Left lobe of liver (tissue), 2 donors: ENCODE measurements around the gene CDK2. TPM values are rescaled to one million over a fixed set of nuclear protein-coding genes. Genes with fewer than 3 reads are reported as not detected.
A peak's percentile ranks its signal among the peaks of the same experiment; 100 is the strongest.
"Not testable (repeated sequence)": the region's sequence is repeated elsewhere in the genome, so short reads cannot be mapped to it uniquely, and the experiment has no call there.

ENCODE experiments used
- ATAC-seq: fragments of 200-7000 bp; cut with Tn5 transposase; one replicate; pipeline ENCODE4 v1.9.1; 2020; ENCODE audit warnings: mild to moderate bottlenecking, moderate library complexity
- DNase-seq: peaks from one replicate; pipeline ENCODE4 v3.0.0-alpha.2; 2020; ENCODE audit warnings: low spot score
- total RNA-seq: library from RNA; stranded (reverse); gene quantifications from one replicate; pipeline ENCODE4 v1.2.1, GENCODE V29; 2021
- donor health status: DM: no; HTN: no; CAD: no; lungs with moderate emphysema.
- donor health status: DM: no; HTN: yes; CAD: no.

CDK2 gene
- total RNA-seq, 1 donor from 2014 or later = 11.0 TPM

DNA sequence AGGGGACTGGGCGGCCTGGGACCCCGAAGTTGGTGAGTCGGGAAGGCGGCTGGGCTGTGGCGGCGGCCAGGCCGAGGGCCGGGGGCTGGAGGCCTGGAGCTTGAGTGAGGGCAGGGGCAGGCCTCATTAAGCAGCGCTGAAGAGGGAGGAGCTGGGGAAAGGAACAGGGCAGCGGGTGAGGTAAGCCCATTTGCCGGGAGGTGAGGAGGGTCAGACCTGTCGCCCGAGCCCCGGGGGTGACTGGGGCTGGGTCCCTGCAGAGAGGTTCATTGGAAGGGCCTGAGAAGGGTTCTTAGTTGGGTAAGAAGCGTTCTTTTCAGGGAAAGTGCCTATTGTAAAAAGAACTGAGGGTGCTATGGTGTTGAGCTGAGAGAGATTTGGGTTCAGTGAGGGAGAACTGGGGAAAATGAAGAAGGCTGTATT, 7.7 kb downstream of the CDK2 start:
- DNase-seq = no peak
- peak; percentile 53 for ATAC-seq

- ATAC-seq (no peak), DNase-seq (no peak)
These were observed 11.8 kb downstream of the CDK2 start for GRCh38 chr12:55978393-55978792.

GRCh38 chr12:55979069-55979468, 12.4 kb downstream of the CDK2 start:
- no peak for DNase-seq
- no peak for ATAC-seq

- not testable (repeated sequence) for DNase-seq, ATAC-seq
These were observed 15.3 kb downstream of the CDK2 start for GRCh38 chr12:55981882-55982281.

GRCh38 chr12:55982319-55982936, 15.8 kb downstream of the CDK2 start:
- DNase-seq = no peak
- no peak for ATAC-seq

DNA sequence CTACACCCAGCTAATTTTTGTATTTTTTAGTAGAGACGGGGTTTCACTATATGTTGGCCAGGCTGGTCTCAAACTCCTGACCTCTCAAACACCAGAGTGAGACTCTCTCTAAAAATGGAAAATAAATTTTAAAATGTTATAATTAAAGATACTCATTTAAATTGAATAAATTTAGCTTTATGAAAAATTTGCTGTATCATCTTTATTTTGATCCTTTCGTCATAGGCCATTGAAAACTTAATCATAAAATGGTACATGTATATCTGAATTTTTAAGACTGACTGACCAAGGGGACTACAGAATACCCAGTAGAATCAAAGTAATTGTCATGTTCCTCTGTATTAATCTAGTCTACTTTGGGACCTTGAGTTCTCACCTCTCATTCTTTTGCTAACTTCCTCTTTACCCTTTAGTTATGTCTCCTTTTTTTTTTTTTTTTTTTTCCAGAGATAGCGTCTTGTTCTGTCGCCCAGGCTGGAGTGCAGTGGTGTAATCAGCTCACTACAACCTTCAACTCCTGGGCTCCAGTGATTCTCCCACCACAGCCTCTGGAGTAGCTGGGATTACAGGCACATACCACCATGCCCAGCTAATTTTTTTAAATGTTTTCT, 16.7 kb downstream of the CDK2 start:
- ATAC-seq = no peak
- DNase-seq = no peak

- no peak for ATAC-seq
- no peak for DNase-seq
These were observed 18.2 kb downstream of the CDK2 start for GRCh38 chr12:55984861-55985260.

- DNase-seq (no peak), ATAC-seq (no peak)
These were observed 18.7 kb downstream of the CDK2 start for GRCh38 chr12:55985341-55985740.

DNA sequence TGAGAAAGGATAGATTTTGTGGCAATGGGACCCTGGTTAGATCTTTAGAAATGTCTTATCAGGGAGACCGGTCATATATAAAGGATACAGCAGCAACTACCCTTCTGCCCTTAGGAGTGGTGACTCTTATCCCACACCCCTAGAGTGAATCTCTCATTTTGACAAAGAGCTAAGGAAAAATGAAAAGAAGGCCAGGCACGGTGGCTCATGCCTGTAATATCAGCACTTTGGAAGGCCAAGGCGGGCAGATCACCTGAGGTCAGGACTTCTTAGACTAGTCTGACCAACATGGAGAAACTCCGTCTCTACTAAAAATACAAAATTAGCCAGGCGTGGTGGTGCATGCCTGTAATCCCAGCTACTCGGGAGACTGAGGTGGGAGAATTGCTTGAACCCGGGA, 19.3 kb downstream of the CDK2 start:
- not testable (repeated sequence) for DNase-seq, ATAC-seq

DNA sequence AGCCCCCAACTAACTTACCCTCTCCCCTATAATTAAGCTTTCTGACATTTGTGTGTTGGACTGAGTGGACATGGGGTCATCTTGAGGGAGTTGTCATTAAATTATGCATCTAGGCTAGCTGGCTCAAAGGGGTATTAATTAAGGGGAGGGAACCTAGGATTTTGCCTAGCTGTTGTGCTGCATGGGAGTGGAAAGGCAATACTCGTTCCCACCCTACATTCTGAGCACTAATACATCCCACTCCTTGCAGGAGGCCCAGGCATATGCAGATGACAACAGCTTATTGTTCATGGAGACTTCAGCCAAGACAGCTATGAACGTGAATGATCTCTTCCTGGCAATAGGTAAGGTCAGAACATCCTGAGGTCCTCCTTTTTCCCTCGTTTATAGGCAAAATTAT, 24.5 kb downstream of the CDK2 start:
- no peak for DNase-seq
- no peak for ATAC-seq

DNA sequence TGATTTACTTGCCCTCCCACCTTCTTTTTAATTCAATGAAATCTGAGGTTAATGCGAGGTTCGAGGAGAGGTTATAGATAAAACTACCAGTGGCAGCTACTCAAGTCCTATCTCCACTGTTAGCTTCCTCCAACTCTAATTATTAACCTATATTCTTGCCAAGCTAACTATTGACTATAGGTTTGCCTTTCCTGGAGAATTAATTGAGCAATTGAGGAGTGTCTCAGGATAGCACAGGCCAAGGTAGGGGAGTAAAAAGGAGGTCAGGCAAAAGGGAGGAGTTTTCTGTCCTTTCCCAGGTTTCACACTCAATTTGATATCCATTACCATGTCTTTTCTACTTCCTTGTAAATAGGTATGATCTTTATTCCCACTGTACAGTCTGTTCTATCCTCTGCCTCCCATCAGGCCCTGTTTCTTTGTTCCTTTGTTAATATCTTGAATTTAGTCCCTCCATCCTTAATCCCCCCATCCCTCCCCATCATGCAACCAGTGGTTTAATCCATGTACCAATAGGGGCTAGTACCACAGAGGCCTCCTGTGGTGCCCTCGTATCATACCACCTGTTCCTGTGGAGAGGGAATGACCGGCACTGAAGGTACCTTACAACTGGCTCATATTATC, 26.7 kb downstream of the CDK2 start:
- no peak for DNase-seq
- ATAC-seq = no peak

DNA sequence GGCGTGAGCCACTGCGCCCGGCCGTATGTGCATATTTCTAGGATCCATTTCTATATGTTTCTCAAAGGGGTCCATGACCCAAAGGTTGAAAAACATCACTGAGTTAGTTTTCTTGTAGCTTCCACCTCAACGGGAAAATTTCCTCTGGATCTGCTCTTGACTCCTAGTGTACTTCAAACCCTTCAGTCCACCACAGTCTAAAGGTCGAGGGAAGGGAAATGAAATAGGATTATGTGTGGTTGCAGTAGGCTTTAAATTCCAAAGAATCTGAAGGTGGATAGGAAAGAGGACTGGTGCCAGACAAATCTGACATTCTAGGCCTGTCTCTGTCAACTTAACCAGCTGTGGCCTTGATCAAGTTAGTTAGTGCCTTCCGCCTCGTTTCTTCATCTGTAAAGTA, 28.7 kb downstream of the CDK2 start:
- ATAC-seq = peak; percentile 4

GRCh38 chr12:55996201-55996714, 29.6 kb downstream of the CDK2 start:
- ATAC-seq (peak; percentile 59), DNase-seq (peak; percentile 64)

More for the DNA sequence above, 28.7 kb downstream of the CDK2 start:
- DNase-seq = no peak

- ATAC-seq = peak; percentile 92
- DNase-seq = peak; percentile 98
These were observed 30.3 kb downstream of the CDK2 start, which contains the start of gene SUOX for GRCh38 chr12:55996715-55997534. Gene SUOX, plus strand, starts transcription at chr12:55997276. Its CDS starts 4,946 bp downstream, at chr12:56002222.

GRCh38 chr12:55997535-55997859, 30.9 kb downstream of the CDK2 start:
- DNase-seq (no peak), ATAC-seq (peak; percentile 49)

GRCh38 chr12:55999522-55999921, 32.9 kb downstream of the CDK2 start:
- ATAC-seq, DNase-seq: not testable (repeated sequence)

- DNase-seq, ATAC-seq: not testable (repeated sequence)
These were observed 33.4 kb downstream of the CDK2 start for GRCh38 chr12:55999999-56000540.

DNA sequence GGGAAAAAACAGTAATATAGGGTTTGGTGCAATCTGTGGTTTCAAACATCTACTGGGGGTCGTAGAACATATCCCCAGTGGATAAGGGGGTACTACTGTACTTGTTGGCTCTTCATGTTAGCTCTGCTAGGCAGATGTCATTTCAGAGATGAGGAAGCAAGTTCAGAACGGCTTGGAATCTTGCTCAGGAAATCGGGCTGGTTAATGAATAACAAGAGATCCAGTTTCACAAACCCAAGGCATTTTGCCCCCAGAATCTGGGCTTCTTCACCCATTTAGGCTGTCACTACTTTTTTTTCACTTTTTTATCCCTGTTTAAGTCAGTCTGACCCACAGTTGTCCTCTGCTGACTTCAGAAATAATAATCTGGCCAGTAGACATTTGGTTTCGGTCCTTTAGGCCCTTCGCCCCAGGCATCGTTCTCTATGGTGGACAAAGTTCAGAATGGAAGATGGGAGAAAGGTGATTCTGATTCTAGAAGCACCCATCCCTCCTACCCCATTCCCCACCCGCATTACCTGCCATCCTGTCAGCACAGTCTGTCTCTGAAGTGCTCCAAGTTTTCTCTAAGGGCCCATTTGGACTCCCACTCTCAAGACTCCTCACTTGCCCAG, 35.0 kb downstream of the CDK2 start:
- ATAC-seq = peak; percentile 29
- no peak for DNase-seq

- DNase-seq, ATAC-seq: not testable (repeated sequence)
These were observed 36.7 kb downstream of the CDK2 start for GRCh38 chr12:56003376-56003775.

GRCh38 chr12:56004211-56004610, 37.6 kb downstream of the CDK2 start:
- DNase-seq (no peak), ATAC-seq (no peak)
